K562 (cell line): Measurements from ENCODE around the gene ZNRD2. TPM values are rescaled to one million over a fixed set of nuclear protein-coding genes. Genes with fewer than 3 reads are reported as not detected.

Experiments
- CHD1 ChIP-seq: fragments of 200-600 bp; sonication (generic); IDR thresholded peaks from one replicate; pipeline ENCODE4 v1.6.1; 2012; ENCODE audit warnings: mild to moderate bottlenecking, moderate library complexity, low read length, inconsistent platforms
- MGA ChIP-seq: fragments of 450-650 bp; IDR thresholded peaks from 2 replicates; pipeline ENCODE4 v1.6.1; 2016; ENCODE audit warnings: mild to moderate bottlenecking, moderate library complexity
- NR2C2 ChIP-seq, 2 experiments: fragments of 200-800 bp in 1 of 2; sonication (Bioruptor generic) in 1 of 2; sonication (generic) in 1 of 2; formaldehyde crosslinking in 1 of 2; IDR thresholded peaks; 2 replicates each; pipeline versions ENCODE4 v1.6.1 to v1.8.0; 2016 to 2022; ENCODE audit warnings: mild to moderate bottlenecking in 1 of 2, missing compliant biosample characterization in 1 of 2, missing genetic modification characterization in 1 of 2, missing genetic modification reagents in 1 of 2
- RBFOX2 ChIP-seq: fragments of 200-400 bp; formaldehyde crosslinking; IDR thresholded peaks from 2 replicates; pipeline ENCODE4 v1.6.1; 2017; ENCODE audit warnings: low read depth, mild to moderate bottlenecking, low read length, moderate library complexity
- ZNF586 ChIP-seq: fragments of 450-650 bp; formaldehyde crosslinking; conservative IDR thresholded peaks from 2 replicates; pipeline ENCODE4 v1.4.0; 2020; ENCODE audit warnings: mild to moderate bottlenecking, moderate library complexity
- ZNF639 ChIP-seq, 2 experiments: fragments of 200-800 bp in 1 of 2; sonication (Bioruptor generic) in 1 of 2; sonication (generic) in 1 of 2; formaldehyde crosslinking in 1 of 2; IDR thresholded peaks in 1 of 2; conservative IDR thresholded peaks in 1 of 2; 2 replicates each; pipeline versions ENCODE4 v1.5.0 to v1.6.1; 2016 to 2020; ENCODE audit warnings: missing compliant biosample characterization in 1 of 2, missing genetic modification characterization in 1 of 2, missing genetic modification reagents in 1 of 2
- polyA plus RNA-seq, 8 experiments: library from polyadenylated mRNA; depleted of rRNA in 4 of 8; stranded (reverse) in 5 of 8; unstranded in 3 of 8; fragments of >200 nt; fragmentation: Nextera tagmentation in 2 of 8; fragmentation: Illumina TruSeq in 1 of 8; extraction: Ambion mirVana in 2 of 8; extraction: Trizol in 1 of 8; gene quantifications; 2 replicates each; pipeline versions ENCODE4 v1.2.1 to v1.2.3, GENCODE V29; 2011 to 2014; ENCODE audit warnings: inconsistent platforms in 1 of 8, missing spikeins in 1 of 8
- total RNA-seq, 7 experiments: library from RNA; depleted of rRNA in 6 of 7; stranded (reverse); fragments of >200 nt in 6 of 7; fragmentation: Illumina TruSeq in 2 of 7; extraction: Trizol in 2 of 7; gene quantifications; 2 replicates each; pipeline versions ENCODE4 v1.2.1 to v1.2.3, GENCODE V29; 2011 to 2021; ENCODE audit warnings: low replicate concordance in 1 of 7
- TF ChIP-seq, protein P1 (sequence below): fragments of 450-650 bp; IDR thresholded peaks from 2 replicates; pipeline ENCODE4 v1.6.1; 2014; ENCODE audit warnings: low read depth, mild to moderate bottlenecking, moderate library complexity, borderline replicate concordance
- TF ChIP-seq, protein P2 (sequence below): sonication (generic); formaldehyde crosslinking; IDR thresholded peaks from 2 replicates; pipeline ENCODE4 v1.8.0; 2022; ENCODE audit warnings: mild to moderate bottlenecking, missing genetic modification reagents

ZNRD2 gene
- total and polyA plus RNA-seq, 9 of the 15 experiments (the other 6 are each of a cell fraction or from before 2014, with no cell fraction given) = 13.4 to 129 (median 60.4) TPM

DNA sequence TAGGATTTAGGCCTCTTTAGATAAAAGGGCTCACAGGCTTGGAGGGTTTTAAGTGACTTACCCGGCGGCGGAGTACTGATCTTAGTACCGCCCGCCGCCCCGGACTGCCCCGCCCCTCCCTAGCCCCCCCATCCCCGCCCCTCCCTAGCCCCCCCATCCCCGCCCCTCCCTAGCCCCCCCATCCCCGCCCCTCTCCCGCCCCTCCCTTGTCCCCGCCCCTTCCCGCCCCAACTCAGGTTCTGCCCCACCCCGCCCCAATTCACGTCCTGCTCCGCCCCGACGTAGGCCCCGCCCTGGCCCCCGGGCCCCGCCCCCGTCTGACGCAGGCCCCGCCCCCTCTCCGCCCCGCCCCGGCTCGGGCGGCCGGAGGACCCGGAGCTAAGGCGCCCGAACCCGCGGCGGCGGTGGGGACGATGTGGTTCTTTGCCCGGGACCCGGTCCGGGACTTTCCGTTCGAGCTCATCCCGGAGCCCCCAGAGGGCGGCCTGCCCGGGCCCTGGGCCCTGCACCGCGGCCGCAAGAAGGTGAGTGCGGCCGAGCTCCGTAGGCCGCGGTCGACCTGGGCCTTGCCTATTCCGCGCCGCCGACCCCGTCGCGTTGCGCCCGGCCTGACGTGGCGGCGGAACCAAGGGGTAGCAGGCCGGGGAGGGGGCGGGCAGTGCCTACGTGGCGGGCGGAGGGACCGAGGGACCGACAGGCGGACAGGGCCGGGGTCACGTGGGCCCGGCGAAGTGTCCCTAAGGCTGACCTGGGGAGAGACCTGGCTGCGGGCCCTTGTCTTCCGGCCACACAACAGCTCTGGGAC, 45.3 kb upstream of the ZNRD2 start, which contains the start of gene SCYL1 (continued):
- TF ChIP-seq, protein P1, sequence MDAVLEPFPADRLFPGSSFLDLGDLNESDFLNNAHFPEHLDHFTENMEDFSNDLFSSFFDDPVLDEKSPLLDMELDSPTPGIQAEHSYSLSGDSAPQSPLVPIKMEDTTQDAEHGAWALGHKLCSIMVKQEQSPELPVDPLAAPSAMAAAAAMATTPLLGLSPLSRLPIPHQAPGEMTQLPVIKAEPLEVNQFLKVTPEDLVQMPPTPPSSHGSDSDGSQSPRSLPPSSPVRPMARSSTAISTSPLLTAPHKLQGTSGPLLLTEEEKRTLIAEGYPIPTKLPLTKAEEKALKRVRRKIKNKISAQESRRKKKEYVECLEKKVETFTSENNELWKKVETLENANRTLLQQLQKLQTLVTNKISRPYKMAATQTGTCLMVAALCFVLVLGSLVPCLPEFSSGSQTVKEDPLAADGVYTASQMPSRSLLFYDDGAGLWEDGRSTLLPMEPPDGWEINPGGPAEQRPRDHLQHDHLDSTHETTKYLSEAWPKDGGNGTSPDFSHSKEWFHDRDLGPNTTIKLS = peak; percentile 97
- TF ChIP-seq CHD1 (peak; percentile 95), NR2C2 (CRISPR knock-in tag; IDR thresholded peaks at IDR 0.05) (0 out of 2 replicates have a peak, but pooled peaks have one; percentile 59), NR2C2 (tag; IDR thresholded peaks at IDR 0.05) (peak; percentile 53; the same call in 1 of the 2 replicates), ZNF586 (CRISPR knock-in tag) (no peak), RBFOX2 (peak; percentile 69), ZNF639 (CRISPR knock-in tag; conservative IDR thresholded peaks at IDR 0.05 in 1 of 2, IDR thresholded peaks at IDR 0.05 in 1 of 2) (peak; percentile 5 to 72; a peak in 2 of 4 replicates), MGA (peak; percentile 35; the same call in 1 of the 2 replicates)
- TF ChIP-seq, protein P2, sequence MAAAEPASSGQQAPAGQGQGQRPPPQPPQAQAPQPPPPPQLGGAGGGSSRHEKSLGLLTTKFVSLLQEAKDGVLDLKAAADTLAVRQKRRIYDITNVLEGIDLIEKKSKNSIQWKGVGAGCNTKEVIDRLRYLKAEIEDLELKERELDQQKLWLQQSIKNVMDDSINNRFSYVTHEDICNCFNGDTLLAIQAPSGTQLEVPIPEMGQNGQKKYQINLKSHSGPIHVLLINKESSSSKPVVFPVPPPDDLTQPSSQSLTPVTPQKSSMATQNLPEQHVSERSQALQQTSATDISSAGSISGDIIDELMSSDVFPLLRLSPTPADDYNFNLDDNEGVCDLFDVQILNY (CRISPR knock-in tag) = 0 out of 2 replicates have a peak, but pooled peaks have one; percentile 45
